Mucosa of descending colon (tissue), 3 donors: Measurements from ENCODE around the gene LONP2. TPM values are rescaled to one million over a fixed set of nuclear protein-coding genes. Genes with fewer than 3 reads are reported as not detected.
"Not testable (repeated sequence)": the region's sequence is repeated elsewhere in the genome, so short reads cannot be mapped to it uniquely, and the experiment has no call there.

Experiments
- ATAC-seq: fragments of 200-7000 bp; cut with Tn5 transposase; one replicate; pipeline ENCODE4 v1.9.1; 2020; ENCODE audit warnings: mild to moderate bottlenecking, moderate library complexity
- DNase-seq, 3 donors: peaks; one replicate each; pipeline ENCODE4 v3.0.0-alpha.2; 2020
- H3K36me3 ChIP-seq: fragments of 200-600 bp; one replicate; pipeline ENCODE4 v1.8.0; 2021; ENCODE audit warnings: low read depth, mild to moderate bottlenecking
- H3K4me1 ChIP-seq: fragments of 200-600 bp; one replicate; pipeline ENCODE4 v1.8.0; 2021; ENCODE audit warnings: low read depth, mild to moderate bottlenecking
- H3K4me3 ChIP-seq: fragments of 200-600 bp; one replicate; pipeline ENCODE4 v1.8.0; 2021; ENCODE audit warnings: mild to moderate bottlenecking
- H3K9me3 ChIP-seq: fragments of 200-600 bp; one replicate; pipeline ENCODE4 v1.8.0; 2021; ENCODE audit warnings: mild to moderate bottlenecking
- intact Hi-C, 2 donors: fragments of 100-400 bp; cut with DNase I in 1 of 2; cut with micrococcal nuclease in 1 of 2; formaldehyde crosslinking; loops; one replicate each; pipeline versions ENCODE4 v1.11.0 to v1.11.1; 2022; cut with DNase I, micrococcal nuclease
- total RNA-seq, 3 donors: library from RNA; stranded (reverse); fragmentation: NEBNext Ultra II Directional in 2 of 3; extraction: Animal tissue kit (Norgen Biotek cat#: 25700) in 2 of 3; gene quantifications; one replicate each; pipeline versions ENCODE4 v1.2.1 to v1.2.4, GENCODE V29; 2021 to 2023
- TF ChIP-seq, protein P1 (sequence below): fragments of 200-600 bp; IDR thresholded peaks from one replicate; pipeline ENCODE4 v1.8.0; 2022; ENCODE audit warnings: antibody characterized with exemption, mild to moderate bottlenecking
- donor health status: DM: no; HTN: no; CAD: no; lungs with moderate emphysema.
- donor health status: DM: no; HTN: no; CAD: no.
- donor health status: DM: no; HTN: yes; CAD: no.

Gene LONP2
- total RNA-seq, 3 donors from 2014 or later, result 55.8 to 80.4 (median 68.4) TPM

DNA sequence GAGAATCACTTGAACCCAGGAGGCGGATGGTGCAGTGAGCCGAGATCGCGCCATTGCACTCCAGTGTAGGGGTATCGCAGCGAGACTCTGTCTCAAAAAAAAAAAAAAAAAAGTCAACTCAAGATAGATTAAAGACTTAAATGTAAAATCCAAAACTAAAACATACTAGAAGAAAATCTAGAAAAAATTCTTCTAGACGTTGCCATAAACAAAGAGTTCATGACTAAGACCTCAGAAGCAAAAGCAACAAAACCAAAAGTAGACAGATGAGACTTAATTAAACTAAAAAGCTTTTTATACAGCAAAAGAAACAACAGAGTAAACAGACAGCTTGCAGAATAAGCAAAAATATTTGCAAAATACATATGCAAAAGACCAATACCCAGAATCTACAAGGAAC, 64.4 kb downstream of the LONP2 start:
- intact Hi-C loops, result no loop called here
- Histone ChIP-seq H3K4me1 (no peaks in the 10 kb centered on the region), H3K36me3 (no peaks in the 10 kb centered on the region), H3K9me3 (peaks cover 35% of the 10 kb centered on the region), H3K4me3 (no peak overlapping the region)
- ATAC-seq (no peak), DNase-seq (no peak)
- TF ChIP-seq, protein P1, sequence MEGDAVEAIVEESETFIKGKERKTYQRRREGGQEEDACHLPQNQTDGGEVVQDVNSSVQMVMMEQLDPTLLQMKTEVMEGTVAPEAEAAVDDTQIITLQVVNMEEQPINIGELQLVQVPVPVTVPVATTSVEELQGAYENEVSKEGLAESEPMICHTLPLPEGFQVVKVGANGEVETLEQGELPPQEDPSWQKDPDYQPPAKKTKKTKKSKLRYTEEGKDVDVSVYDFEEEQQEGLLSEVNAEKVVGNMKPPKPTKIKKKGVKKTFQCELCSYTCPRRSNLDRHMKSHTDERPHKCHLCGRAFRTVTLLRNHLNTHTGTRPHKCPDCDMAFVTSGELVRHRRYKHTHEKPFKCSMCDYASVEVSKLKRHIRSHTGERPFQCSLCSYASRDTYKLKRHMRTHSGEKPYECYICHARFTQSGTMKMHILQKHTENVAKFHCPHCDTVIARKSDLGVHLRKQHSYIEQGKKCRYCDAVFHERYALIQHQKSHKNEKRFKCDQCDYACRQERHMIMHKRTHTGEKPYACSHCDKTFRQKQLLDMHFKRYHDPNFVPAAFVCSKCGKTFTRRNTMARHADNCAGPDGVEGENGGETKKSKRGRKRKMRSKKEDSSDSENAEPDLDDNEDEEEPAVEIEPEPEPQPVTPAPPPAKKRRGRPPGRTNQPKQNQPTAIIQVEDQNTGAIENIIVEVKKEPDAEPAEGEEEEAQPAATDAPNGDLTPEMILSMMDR, result no peak

GRCh38 chr16:48310908-48311641, 67.0 kb downstream of the LONP2 start:
- TF ChIP-seq, protein P1, result no peak
- Histone ChIP-seq H3K36me3 (no peaks in the 10 kb centered on the region), H3K9me3 (peaks cover 35% of the 10 kb centered on the region), H3K4me1 (no peaks in the 10 kb centered on the region), H3K4me3 (no peak overlapping the region)
- ATAC-seq (no peak), DNase-seq (no peak)
- intact Hi-C loops, result no loop called here

- DNase-seq, intact Hi-C loops, H3K36me3 ChIP-seq, H3K4me3 ChIP-seq, ATAC-seq, H3K4me1 ChIP-seq: not testable (repeated sequence)
- peaks cover 29% of the 10 kb centered on the region for H3K9me3 ChIP-seq
Observed at GRCh38 chr16:48313905-48314304, 69.8 kb downstream of the LONP2 start.

DNA sequence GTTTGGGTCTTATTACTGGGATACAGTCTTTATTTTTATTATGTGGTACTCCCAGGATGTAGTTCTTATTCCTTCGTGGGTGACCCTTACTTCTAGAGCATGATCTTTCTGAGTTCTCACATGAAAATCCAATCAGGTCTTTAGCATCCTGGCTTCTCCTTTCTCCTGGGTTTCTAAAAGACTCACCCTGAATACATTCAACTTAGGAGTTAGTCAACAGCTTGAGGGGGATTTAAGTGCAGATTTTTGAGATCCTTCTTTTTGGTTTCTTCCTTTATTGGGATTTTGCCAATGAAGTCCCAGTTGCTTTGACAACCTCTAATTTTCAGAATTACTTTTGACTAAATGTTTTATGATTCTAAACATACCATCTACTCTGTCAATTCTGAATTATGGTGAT, 72.9 kb downstream of the LONP2 start:
- no peaks in the 10 kb centered on the region for H3K36me3 ChIP-seq
- no peaks in the 10 kb centered on the region for H3K4me1 ChIP-seq
- TF ChIP-seq, protein P1, result no peak
- peaks cover 6% of the 10 kb centered on the region for H3K9me3 ChIP-seq
- ATAC-seq (no peak), DNase-seq (no peak)
- intact Hi-C loops, result no loop called here
- H3K4me3 ChIP-seq, result no peak overlapping the region

DNA sequence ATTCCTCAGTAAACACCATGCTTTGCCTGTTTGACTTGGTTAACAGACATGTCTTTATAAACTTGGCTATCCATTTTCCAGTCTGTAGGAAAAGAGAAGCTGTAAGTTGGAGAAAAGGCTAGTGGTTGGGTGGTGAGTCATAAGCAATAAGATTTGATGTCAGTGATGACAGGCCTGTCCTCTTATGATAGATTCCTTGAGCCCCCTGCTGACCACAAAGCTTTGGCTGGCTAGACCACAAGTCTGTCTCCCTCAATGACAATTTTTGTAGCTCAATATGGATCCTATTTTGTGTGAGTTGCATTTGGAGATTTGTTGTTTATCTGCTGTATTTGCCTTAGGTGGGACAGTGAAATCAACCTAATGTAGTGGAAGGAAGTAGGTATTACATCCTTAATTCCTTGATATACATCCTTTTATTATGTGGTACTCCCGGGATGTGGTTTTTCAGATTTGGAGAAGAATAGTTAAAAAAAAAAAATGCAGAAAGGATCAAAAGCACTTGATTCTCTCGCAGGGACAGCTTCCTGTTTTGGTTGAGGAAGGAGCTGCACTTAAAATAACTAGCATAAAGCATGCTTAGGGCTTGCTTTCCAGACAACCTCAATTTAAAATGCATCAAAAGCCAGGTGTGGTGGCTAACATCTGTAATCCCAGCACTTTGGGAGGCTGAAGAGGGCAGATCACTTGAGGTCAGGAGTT, 73.7 kb downstream of the LONP2 start:
- no peak overlapping the region for H3K4me3 ChIP-seq
- H3K36me3 ChIP-seq, result no peaks in the 10 kb centered on the region
- TF ChIP-seq, protein P1, result no peak
- H3K4me1 ChIP-seq, result no peaks in the 10 kb centered on the region
- ATAC-seq (no peak), DNase-seq (no peak)
- intact Hi-C loops, result no loop called here
- peaks cover 1% of the 10 kb centered on the region for H3K9me3 ChIP-seq

GRCh38 chr16:48318630-48319029, 74.5 kb downstream of the LONP2 start:
- H3K9me3 ChIP-seq, result no peaks in the 10 kb centered on the region
- intact Hi-C loops, result no loop called here
- H3K4me1 ChIP-seq, result no peaks in the 10 kb centered on the region
- TF ChIP-seq, protein P1, result no peak
- DNase-seq (peak in 1 of 3 donors; percentile 18), ATAC-seq (peak; percentile 58)
- H3K4me3 ChIP-seq, result no peak overlapping the region
- H3K36me3 ChIP-seq, result no peaks in the 10 kb centered on the region
